ENCODE measurements around the gene CIDEC. TPM values are rescaled to one million over a fixed set of nuclear protein-coding genes. Genes with fewer than 3 reads are reported as not detected.

CIDEC gene
- total and polyA plus RNA-seq, 9 of the 15 experiments (the other 6 are each of a cell fraction or from before 2014, with no cell fraction given) = not detected

- TF ChIP-seq ZNF830 (CRISPR knock-in tag; IDR thresholded peaks at IDR 0.05) = peak; percentile 21; the same call in 1 of the 2 replicates
- no peak for TF ChIP-seq CBFA2T3 (IDR thresholded peaks at IDR 0.05)
- no peak for TF ChIP-seq MIER1 (IDR thresholded peaks at IDR 0.05; ENCODE audit: low read depth)
- TF ChIP-seq KAT7 (CRISPR knock-in tag; IDR thresholded peaks at IDR 0.05; ENCODE audit: borderline replicate concordance) = no peak
- peak; percentile 82 for TF ChIP-seq SPI1 (IDR thresholded peaks at IDR 0.05; ENCODE audit: borderline replicate concordance, low read depth, low read length)
- no peak for TF ChIP-seq KLF1 (tag; IDR thresholded peaks at IDR 0.05)
- TF ChIP-seq SREBF1 (IDR thresholded peaks at IDR 0.05; ENCODE audit: borderline replicate concordance, low read depth, low read length) = no peak
- no peak for TF ChIP-seq POLR3G (IDR thresholded peaks at IDR 0.05; ENCODE audit: extremely low read depth, insufficient read length, insufficient replicate concordance)
- no peak for TF ChIP-seq LEF1 (IDR thresholded peaks at IDR 0.05)
- no peak for TF ChIP-seq ARHGAP35 (IDR thresholded peaks at IDR 0.05; ENCODE audit: partially characterized antibody)
- no peak for TF ChIP-seq EGR1 (conservative IDR thresholded peaks at IDR 0.05)
- no peak for TF ChIP-seq ZNF324 (CRISPR knock-in tag; IDR thresholded peaks at IDR 0.05)
- no peak for TF ChIP-seq SFPQ (IDR thresholded peaks at IDR 0.05; ENCODE audit: low read depth, low read length)
- TF ChIP-seq ZNF277 (CRISPR knock-in tag; IDR thresholded peaks at IDR 0.05; ENCODE audit: borderline replicate concordance) = no peak
- TF ChIP-seq ELF2 (CRISPR knock-in tag; IDR thresholded peaks at IDR 0.05) = no peak
- no peak for TF ChIP-seq CEBPB (tag; IDR thresholded peaks at IDR 0.05)
- no peak for TF ChIP-seq CC2D1A (IDR thresholded peaks at IDR 0.05)
- TF ChIP-seq, protein P1, sequence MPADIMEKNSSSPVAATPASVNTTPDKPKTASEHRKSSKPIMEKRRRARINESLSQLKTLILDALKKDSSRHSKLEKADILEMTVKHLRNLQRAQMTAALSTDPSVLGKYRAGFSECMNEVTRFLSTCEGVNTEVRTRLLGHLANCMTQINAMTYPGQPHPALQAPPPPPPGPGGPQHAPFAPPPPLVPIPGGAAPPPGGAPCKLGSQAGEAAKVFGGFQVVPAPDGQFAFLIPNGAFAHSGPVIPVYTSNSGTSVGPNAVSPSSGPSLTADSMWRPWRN (IDR thresholded peaks at IDR 0.05; ENCODE audit: low read depth) = no peak
- TF ChIP-seq MEF2D (tag; conservative IDR thresholded peaks at IDR 0.05; ENCODE audit: low read depth) = no peak
- peak; percentile 23; the same call in 1 of the 2 replicates for TF ChIP-seq STAT6 (CRISPR knock-in tag; IDR thresholded peaks at IDR 0.05)
- TF ChIP-seq TFAM (CRISPR knock-in tag; conservative IDR thresholded peaks at IDR 0.05) = no peak
- TF ChIP-seq, protein P2, sequence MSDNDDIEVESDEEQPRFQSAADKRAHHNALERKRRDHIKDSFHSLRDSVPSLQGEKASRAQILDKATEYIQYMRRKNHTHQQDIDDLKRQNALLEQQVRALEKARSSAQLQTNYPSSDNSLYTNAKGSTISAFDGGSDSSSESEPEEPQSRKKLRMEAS (CRISPR knock-in tag; IDR thresholded peaks at IDR 0.05) = peak; percentile 96
Observed at GRCh38 chr3:9843715-9844438, 36.2 kb downstream of the CIDEC start, which contains the start of gene RPUSD3 (continued).
